AG09309 (cell line): ENCODE data around the gene CEP43.
A peak's percentile ranks its signal among the peaks of the same experiment; 100 is the strongest.

Source experiments
- DNase-seq: peaks from one replicate; pipeline ENCODE4 v3.0.0-alpha.2; 2010; ENCODE audit warnings: low read depth
- H3K4me3 ChIP-seq: 2 replicates; pipeline ENCODE4 v1.5.1; 2011; ENCODE audit warnings: mild to moderate bottlenecking, low read depth, low read length, moderate library complexity; ENCODE audit not compliant: control insufficient read depth
- TF ChIP-seq, protein P1 (sequence below): IDR thresholded peaks from 2 replicates; pipeline ENCODE4 v1.5.1; 2011; ENCODE audit warnings: mild to moderate bottlenecking, low read depth, low read length, inconsistent platforms; ENCODE audit not compliant: insufficient read depth, control insufficient read depth; ENCODE audit errors: missing control alignments

Gene CEP43

DNA sequence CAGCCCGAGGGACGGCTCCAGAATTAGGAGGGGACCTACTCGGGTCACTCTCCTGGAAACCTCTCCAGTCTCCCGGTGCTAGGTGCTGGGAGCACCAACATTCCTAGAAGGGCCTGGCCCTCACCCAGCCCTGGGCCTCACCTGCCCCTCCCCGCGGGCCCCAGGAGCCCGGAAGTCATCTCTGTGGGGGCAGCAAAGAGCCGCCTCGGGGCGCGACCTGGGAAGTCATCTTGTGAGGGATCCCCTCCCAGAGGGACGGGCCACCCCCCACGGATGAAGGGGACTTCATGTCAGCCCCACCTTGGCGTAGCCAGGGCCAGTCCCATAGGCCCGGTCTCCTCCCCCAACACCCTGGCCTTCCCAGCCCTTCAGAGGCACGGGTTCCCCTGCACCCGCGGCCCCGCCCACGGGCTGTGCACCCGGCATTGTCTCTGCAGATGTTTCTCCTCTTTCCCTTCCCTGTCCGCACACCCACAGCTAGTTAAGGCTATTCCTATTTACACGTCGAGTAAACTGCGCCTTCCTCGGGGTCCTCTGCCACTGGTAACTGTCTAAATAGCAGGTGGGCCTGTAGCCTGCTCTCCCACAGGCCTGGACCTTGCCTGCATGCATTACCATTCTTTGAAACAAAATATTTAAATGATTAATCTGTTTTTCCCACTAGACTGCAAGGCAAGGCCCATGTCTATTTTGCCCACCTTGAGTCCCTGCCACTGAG, 42.0 kb upstream of the CEP43 start:
- no peak for DNase-seq

DNA sequence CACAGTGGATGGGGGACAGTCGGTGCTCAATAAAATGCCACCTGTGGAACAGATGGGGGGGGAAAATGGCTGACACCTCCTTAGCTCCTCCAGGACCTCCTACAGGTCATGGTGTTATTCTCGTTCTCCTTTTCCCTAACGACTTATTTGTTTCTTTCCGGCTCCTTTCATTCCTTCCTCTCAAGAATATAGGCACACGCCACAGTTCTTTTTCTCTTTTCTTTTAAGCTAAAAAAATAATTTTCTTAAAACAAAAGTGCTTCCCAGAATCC, 41.5 kb upstream of the CEP43 start:
- H3K4me3 ChIP-seq, result no peak overlapping the region
- DNase-seq, result no peak

More for the DNA sequence above, 42.0 kb upstream of the CEP43 start:
- peak overlapping the region; percentile 60 for H3K4me3 ChIP-seq
- TF ChIP-seq, protein P1, sequence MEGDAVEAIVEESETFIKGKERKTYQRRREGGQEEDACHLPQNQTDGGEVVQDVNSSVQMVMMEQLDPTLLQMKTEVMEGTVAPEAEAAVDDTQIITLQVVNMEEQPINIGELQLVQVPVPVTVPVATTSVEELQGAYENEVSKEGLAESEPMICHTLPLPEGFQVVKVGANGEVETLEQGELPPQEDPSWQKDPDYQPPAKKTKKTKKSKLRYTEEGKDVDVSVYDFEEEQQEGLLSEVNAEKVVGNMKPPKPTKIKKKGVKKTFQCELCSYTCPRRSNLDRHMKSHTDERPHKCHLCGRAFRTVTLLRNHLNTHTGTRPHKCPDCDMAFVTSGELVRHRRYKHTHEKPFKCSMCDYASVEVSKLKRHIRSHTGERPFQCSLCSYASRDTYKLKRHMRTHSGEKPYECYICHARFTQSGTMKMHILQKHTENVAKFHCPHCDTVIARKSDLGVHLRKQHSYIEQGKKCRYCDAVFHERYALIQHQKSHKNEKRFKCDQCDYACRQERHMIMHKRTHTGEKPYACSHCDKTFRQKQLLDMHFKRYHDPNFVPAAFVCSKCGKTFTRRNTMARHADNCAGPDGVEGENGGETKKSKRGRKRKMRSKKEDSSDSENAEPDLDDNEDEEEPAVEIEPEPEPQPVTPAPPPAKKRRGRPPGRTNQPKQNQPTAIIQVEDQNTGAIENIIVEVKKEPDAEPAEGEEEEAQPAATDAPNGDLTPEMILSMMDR, result no peak

DNA sequence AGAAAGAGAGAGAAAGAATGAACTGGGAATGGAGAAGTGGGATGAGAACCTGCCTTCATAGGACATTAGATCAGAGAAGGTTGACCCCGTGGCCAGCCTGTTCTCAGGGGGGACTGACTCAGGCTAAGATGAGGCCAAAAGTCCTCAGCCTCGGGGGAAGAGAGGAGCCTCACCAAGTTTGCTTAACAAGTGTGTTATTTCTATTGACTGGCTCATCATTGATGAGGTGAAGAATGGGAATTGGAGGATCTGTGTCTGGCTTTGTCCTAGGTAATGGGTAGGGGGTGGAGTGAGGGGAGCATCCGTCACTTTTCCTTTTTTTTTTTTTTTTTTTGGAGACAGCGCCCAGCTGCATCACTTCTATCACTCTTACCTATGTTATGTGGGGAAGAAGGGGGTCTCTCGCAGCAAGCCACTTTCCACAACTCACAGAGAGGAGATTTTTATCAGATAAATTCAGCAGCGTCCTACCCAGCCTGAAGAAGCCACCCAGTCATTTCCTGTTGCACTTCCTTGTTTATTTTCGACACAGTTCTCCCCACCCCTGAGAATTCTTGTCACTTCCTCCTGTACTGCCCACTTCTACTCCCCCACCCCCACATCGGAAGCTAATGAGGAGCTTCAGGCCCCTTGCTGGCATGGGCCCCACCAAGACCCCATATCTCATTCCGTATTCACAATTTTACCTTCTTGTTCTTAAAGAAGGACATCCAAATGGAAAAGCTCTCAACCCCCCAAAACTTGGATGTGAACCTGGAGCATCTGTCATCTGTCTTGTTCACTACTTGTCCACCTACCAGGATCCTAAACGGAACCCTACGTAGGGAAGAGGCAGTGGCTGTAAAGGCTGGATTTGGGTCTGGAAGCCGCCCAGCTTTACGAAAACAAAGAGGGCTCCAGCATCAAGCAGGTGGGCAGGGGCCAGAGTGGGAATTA, 40.0 kb upstream of the CEP43 start:
- no peak overlapping the region for H3K4me3 ChIP-seq
- TF ChIP-seq, protein P1, result no peak
- DNase-seq, result no peak

More for the DNA sequence above, 41.5 kb upstream of the CEP43 start:
- TF ChIP-seq, protein P1, result no peak

DNA sequence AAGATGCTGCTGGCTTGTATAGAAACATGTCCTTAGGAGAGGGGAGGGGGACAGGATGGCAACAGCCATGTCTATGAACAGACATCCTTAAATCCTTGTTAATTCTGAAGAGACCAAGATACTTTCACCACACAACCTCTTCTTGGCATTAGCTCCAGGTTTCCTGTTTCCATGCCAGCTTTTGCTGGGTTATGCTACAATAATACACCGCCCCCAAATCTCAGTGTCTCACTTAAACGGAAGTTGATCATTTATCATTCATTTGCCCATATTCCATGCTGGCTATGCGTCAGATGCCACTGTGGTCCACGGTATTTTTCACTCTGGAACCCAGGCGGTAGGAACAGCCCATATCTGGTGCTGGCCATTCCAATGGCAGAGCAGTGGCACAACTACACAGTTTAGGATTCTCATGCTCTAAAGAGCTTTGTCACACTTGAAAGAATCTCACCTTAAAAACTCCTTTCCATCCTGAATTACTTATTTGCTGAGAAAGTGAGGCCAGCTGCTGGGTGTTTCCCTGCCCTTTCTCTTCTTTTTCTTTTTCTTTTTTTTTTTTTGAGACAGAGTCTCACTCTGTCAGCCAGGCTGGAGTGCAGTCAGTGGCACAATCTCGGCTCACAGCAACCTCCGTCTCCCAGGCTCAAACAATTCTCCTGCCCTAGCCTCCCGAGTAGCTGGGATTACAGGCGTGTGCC, 39.1 kb upstream of the CEP43 start:
- TF ChIP-seq, protein P1, result no peak
- DNase-seq, result no peak

DNA sequence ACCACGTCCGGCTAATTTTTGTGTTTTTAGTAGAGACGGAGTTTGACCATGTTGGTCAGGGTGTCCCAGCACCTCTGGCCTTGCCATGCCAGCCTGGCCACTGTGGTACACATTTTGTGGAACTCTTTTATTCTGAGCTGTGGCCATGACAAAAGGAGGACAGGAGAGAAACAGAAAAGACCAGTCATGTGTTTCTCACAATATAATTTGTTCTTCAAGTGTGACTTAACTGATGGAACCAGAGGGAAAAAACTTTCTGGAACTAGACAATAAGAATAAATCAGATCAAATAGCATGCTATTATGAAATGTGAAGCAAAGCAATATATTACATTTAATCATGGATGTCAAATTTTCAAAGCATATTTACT, 38.6 kb upstream of the CEP43 start:
- DNase-seq, result no peak
- TF ChIP-seq, protein P1, result no peak
- H3K4me3 ChIP-seq, result no peak overlapping the region

More for the DNA sequence above, 39.1 kb upstream of the CEP43 start:
- H3K4me3 ChIP-seq, result no peak overlapping the region

DNA sequence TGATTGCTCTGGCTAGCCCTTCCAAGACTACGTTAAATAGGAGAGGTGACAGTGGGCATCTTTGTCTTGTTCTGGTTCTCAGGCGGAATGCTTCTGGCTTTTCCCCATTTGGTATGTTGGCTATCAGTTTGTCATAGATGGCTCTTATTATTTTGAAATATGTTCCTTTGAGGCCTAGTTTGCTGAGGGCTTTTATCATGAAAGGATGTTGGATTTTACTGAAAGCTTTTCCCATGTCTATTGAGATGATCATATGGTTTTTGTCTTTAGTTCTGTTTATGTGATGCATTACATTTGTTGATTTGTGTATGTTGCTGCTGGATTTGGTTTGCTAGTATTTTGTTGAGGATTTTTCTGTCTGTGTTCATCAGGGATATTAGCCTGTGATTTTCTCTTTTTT, 32.9 kb upstream of the CEP43 start:
- H3K4me3 ChIP-seq, result no peak overlapping the region
- no peak for DNase-seq
- TF ChIP-seq, protein P1, result no peak
